H1 (cell line): Measurements from ENCODE around the gene ZNHIT3. TPM values are rescaled to one million over a fixed set of nuclear protein-coding genes. Genes with fewer than 3 reads are reported as not detected.
A peak's percentile ranks its signal among the peaks of the same experiment; 100 is the strongest.

Experiments used
- CTCF ChIA-PET: fragments of 300-600 bp; sonication (Branson Sonifier 250); formaldehyde crosslinking; loops from one replicate; lab custom pipeline; 2021; ENCODE audit not compliant: partially characterized antibody; lab: Charles Lee
- POLR2A ChIA-PET: fragments of 300-600 bp; sonication (Branson Sonifier 250); formaldehyde crosslinking; loops from one replicate; lab custom pipeline; 2021; ENCODE audit warnings: inconsistent platforms; ENCODE audit not compliant: partially characterized antibody; lab: Charles Lee
- DNase-seq, 2 experiments: peaks; one replicate each; pipeline versions ENCODE4 v3.0.0 to v3.0.0-alpha.2; 2010 to 2022; ENCODE audit warnings: low spot score in 2 of 2, low read depth in 1 of 2, mixed read lengths in 1 of 2
- FAIRE-seq: peaks from 2 replicates; lab custom pipeline; 2011; peaks lifted over from hg19 to GRCh38; lab: Jason Lieb, UNC
- H2AFZ ChIP-seq: 2 replicates; pipeline ENCODE4 v1.8.1; 2012; ENCODE audit warnings: low read length, inconsistent platforms
- H2AK5ac ChIP-seq: 2 replicates; pipeline ENCODE4 v1.6.1; 2013; ENCODE audit warnings: low read depth, low read length
- H2BK120ac ChIP-seq: replicated peaks from 2 replicates; pipeline ENCODE3; 2013; ENCODE audit warnings: low read depth, low read length, inconsistent platforms
- H2BK12ac ChIP-seq: 2 replicates; pipeline ENCODE4 v1.6.1; 2013; ENCODE audit warnings: low read depth, low read length
- H2BK15ac ChIP-seq: 2 replicates; pipeline ENCODE4 v1.6.1; 2013; ENCODE audit warnings: low read length
- H2BK20ac ChIP-seq: 2 replicates; pipeline ENCODE4 v1.6.1; 2013; ENCODE audit warnings: low read length
- H2BK5ac ChIP-seq: 2 replicates; pipeline ENCODE4 v1.6.1; 2013; ENCODE audit warnings: low read depth, low read length
- H3K14ac ChIP-seq: 2 replicates; pipeline ENCODE4 v1.6.1; 2013; ENCODE audit warnings: inconsistent platforms; ENCODE audit not compliant: insufficient read length
- H3K18ac ChIP-seq: 2 replicates; pipeline ENCODE4 v1.6.1; 2013; ENCODE audit warnings: low read length; ENCODE audit errors: extremely low read depth
- H3K23ac ChIP-seq: 2 replicates; pipeline ENCODE4 v1.6.1; 2013; ENCODE audit warnings: inconsistent platforms; ENCODE audit not compliant: insufficient read length
- H3K23me2 ChIP-seq: 2 replicates; pipeline ENCODE4 v1.6.1; 2013; ENCODE audit warnings: low read depth, low read length
- H3K27ac ChIP-seq: 2 replicates; pipeline ENCODE4 v1.6.1; 2011; ENCODE audit warnings: low read depth, low read length, inconsistent platforms
- H3K27me3 ChIP-seq, 4 experiments: replicated peaks in 1 of 4; 1 replicate in 1 of 4; 2 replicates in 3 of 4; pipeline versions ENCODE4 v1.6.1 to v1.8.1; 2011 to 2013; ENCODE audit warnings: low read length in 3 of 4, mild to moderate bottlenecking in 3 of 4, inconsistent platforms in 2 of 4, mixed read lengths in 2 of 4, moderate library complexity in 1 of 4; ENCODE audit not compliant: control insufficient read depth in 3 of 4, insufficient read depth in 3 of 4; ENCODE audit errors: extremely low read depth in 1 of 4
- H3K36me3 ChIP-seq, 4 experiments: 2 replicates each; pipeline versions ENCODE4 v1.6.1 to v1.8.1; 2011 to 2013; ENCODE audit warnings: mild to moderate bottlenecking in 4 of 4, low read length in 3 of 4, moderate library complexity in 2 of 4, control low read depth in 1 of 4, inconsistent platforms in 1 of 4; ENCODE audit not compliant: insufficient read depth in 4 of 4, control insufficient read depth in 2 of 4
- H3K4ac ChIP-seq: replicated peaks from 2 replicates; pipeline ENCODE3; 2013; ENCODE audit warnings: low read length, low read depth, mixed read lengths, inconsistent platforms; ENCODE audit not compliant: insufficient read length
- H3K4me1 ChIP-seq, 4 experiments: replicated peaks in 1 of 4; 1 replicate in 1 of 4; 2 replicates in 3 of 4; pipeline versions ENCODE4 v1.6.1 to v1.8.1; 2011 to 2013; ENCODE audit warnings: low read length in 3 of 4, inconsistent platforms in 2 of 4, mixed read lengths in 1 of 4; ENCODE audit not compliant: insufficient read depth in 4 of 4, control insufficient read depth in 3 of 4
- H3K4me2 ChIP-seq, 2 experiments: 2 replicates each; pipeline versions ENCODE4 v1.6.1 to v1.8.1; 2011 to 2013; ENCODE audit warnings: low read depth in 2 of 2, low read length in 2 of 2, control low read depth in 1 of 2, inconsistent platforms in 1 of 2, mild to moderate bottlenecking in 1 of 2; ENCODE audit not compliant: insufficient read depth in 1 of 2
- H3K4me3 ChIP-seq, 4 experiments: fragments of 200-600, 300-600 bp in 1 of 4; sonication (generic), shearing (Covaris generic), sonication (Bioruptor Twin) in 1 of 4; 2 replicates each; pipeline versions ENCODE4 v1.5.1 to v1.8.1; 2011 to 2016; ENCODE audit warnings: low read length in 4 of 4, low read depth in 3 of 4, control low read depth in 2 of 4, inconsistent platforms in 2 of 4, mild to moderate bottlenecking in 2 of 4, mixed read lengths in 1 of 4, moderate library complexity in 1 of 4; ENCODE audit not compliant: insufficient read depth in 2 of 4; ENCODE audit errors: extremely low read depth in 1 of 4
- H3K56ac ChIP-seq: replicated peaks from 2 replicates; pipeline ENCODE3; 2013; ENCODE audit warnings: low read depth, mild to moderate bottlenecking, mixed read lengths, low read length, inconsistent platforms; ENCODE audit not compliant: insufficient read length
- H3K79me1 ChIP-seq: 2 replicates; pipeline ENCODE4 v1.6.1; 2013; ENCODE audit warnings: low read depth, low read length, control low read depth
- H3K79me2 ChIP-seq, 2 experiments: 2 replicates each; pipeline versions ENCODE4 v1.6.1 to v1.8.1; 2012 to 2013; ENCODE audit warnings: low read length in 2 of 2, mild to moderate bottlenecking in 2 of 2, inconsistent platforms in 1 of 2; ENCODE audit not compliant: insufficient read depth in 2 of 2, control insufficient read depth in 1 of 2
- H3K9ac ChIP-seq, 4 experiments: replicated peaks in 1 of 4; 1 replicate in 1 of 4; 2 replicates in 3 of 4; pipeline versions ENCODE4 v1.6.1 to v1.8.1; 2011 to 2013; ENCODE audit warnings: low read depth in 3 of 4, low read length in 3 of 4, control low read depth in 2 of 4, mild to moderate bottlenecking in 2 of 4, moderate library complexity in 2 of 4, inconsistent platforms in 1 of 4; ENCODE audit errors: extremely low read depth in 1 of 4
- H3K9me3 ChIP-seq, 2 experiments: 2 replicates each; pipeline versions ENCODE4 v1.6.1 to v1.8.1; 2012 to 2013; ENCODE audit warnings: mild to moderate bottlenecking in 2 of 2, moderate library complexity in 2 of 2, control low read depth in 1 of 2, inconsistent platforms in 1 of 2, low read depth in 1 of 2, low read length in 1 of 2, mixed read lengths in 1 of 2; ENCODE audit not compliant: insufficient read depth in 2 of 2
- H4K20me1 ChIP-seq, 2 experiments: replicated peaks in 1 of 2; 2 replicates each; pipeline versions ENCODE3 to v1.8.1; 2011 to 2013; ENCODE audit warnings: inconsistent platforms in 2 of 2, low read length in 2 of 2, mild to moderate bottlenecking in 1 of 2; ENCODE audit not compliant: insufficient read depth in 2 of 2, control insufficient read depth in 1 of 2
- H4K5ac ChIP-seq: 2 replicates; pipeline ENCODE4 v1.6.1; 2013; ENCODE audit warnings: low read length, low read depth, mixed read lengths, inconsistent platforms; ENCODE audit not compliant: insufficient read length
- H4K8ac ChIP-seq: 2 replicates; pipeline ENCODE4 v1.8.0; 2013; ENCODE audit warnings: mild to moderate bottlenecking, moderate library complexity, low read length, inconsistent platforms; ENCODE audit not compliant: insufficient read depth; ENCODE audit errors: extremely low read depth
- H4K91ac ChIP-seq: replicated peaks from 2 replicates; pipeline ENCODE3; 2013; ENCODE audit warnings: low read length, mixed read lengths, inconsistent platforms; ENCODE audit not compliant: insufficient read length
- CTBP2 ChIP-seq: IDR thresholded peaks from 2 replicates; pipeline ENCODE4 v1.7.0; 2011; ENCODE audit warnings: borderline replicate concordance, mild to moderate bottlenecking, moderate library complexity, mixed read lengths, low read length; ENCODE audit not compliant: insufficient read depth, insufficient read length
- FOSL1 ChIP-seq: IDR thresholded peaks from 2 replicates; pipeline ENCODE4 v1.6.1; 2011; ENCODE audit warnings: mild to moderate bottlenecking, low read depth, low read length, moderate library complexity; ENCODE audit not compliant: insufficient read depth
- RXRA ChIP-seq: IDR thresholded peaks from 2 replicates; pipeline ENCODE4 v1.6.1; 2011; ENCODE audit warnings: low read depth, mild to moderate bottlenecking, low read length, moderate library complexity; ENCODE audit not compliant: insufficient read depth
- SIN3A ChIP-seq, 2 experiments: IDR thresholded peaks in 1 of 2; conservative IDR thresholded peaks in 1 of 2; 2 replicates each; pipeline ENCODE4 v1.6.1; 2011 to 2012; ENCODE audit warnings: low read length in 2 of 2, improper control_type of control experiment in 1 of 2, low read depth in 1 of 2, mild to moderate bottlenecking in 1 of 2
- SP2 ChIP-seq: IDR thresholded peaks from 2 replicates; pipeline ENCODE4 v1.6.1; 2012; ENCODE audit warnings: mild to moderate bottlenecking, low read length, inconsistent platforms
- WGBS, 2 experiments: shearing (Covaris generic) in 1 of 2; methylation state at CpG; one replicate each; pipeline versions ENCODE4 v1.1.6 to v1.1.7; 2013 to 2015; ENCODE audit warnings: low lambda C conversion rate in 2 of 2, mixed read lengths in 2 of 2, inconsistent platforms in 1 of 2, low coverage in 1 of 2, missing lambda C conversion rate in 1 of 2; ENCODE audit not compliant: insufficient replicate concordance in 2 of 2, insufficient coverage in 1 of 2, insufficient read length in 1 of 2; ENCODE audit errors: extremely low coverage in 1 of 2, missing lambda C conversion rate in 1 of 2; 5-methylcytosine and 5-hydroxymethylcytosine counted together
- polyA plus RNA-seq, 7 experiments: library from polyadenylated mRNA; depleted of rRNA in 3 of 7; stranded (reverse) in 5 of 7; unstranded in 2 of 7; fragments of >200 nt in 5 of 7; fragments of 200-250 nt in 2 of 7; gene quantifications; 1 replicate in 5 of 7; 2 replicates in 1 of 7; 4 replicates in 1 of 7; pipeline versions ENCODE4 v1.2.1 to v1.2.3, GENCODE V29; 2011 to 2013; ENCODE audit warnings: missing spikeins in 2 of 7, mixed read lengths in 2 of 7
- total RNA-seq: library from RNA; stranded (reverse); fragmentation: NEBNext Ultra II Directional; extraction: Animal tissue kit (Norgen Biotek cat#: 25700); gene quantifications from 2 replicates; pipeline ENCODE4 v1.2.1, GENCODE V29; 2021

ZNHIT3 gene
- total and polyA plus RNA-seq, 2 of the 8 experiments (the other 6 are each of a cell fraction or from before 2014, with no cell fraction given), result 59.1 to 147 TPM

DNA sequence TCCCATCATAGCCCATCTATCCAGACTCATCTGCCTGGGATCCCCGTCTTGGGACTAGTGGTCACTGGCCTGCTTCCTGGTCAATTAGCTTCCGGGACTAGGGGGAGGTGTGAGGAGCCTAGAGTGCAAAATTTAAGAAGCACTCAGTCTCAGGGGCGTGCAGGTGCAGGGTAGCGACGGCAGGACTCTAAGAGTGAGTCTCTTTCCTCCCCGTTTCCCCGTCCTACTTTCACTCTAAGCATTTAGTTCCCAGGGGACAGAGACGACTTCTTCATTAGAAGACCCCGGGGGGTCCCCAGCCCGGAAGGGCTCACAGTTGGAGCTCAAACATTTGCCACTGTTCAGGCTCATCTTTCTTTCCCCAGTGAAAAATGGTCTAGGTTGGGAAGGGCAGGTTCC lies 677 bp upstream of the ZNHIT3 start:
- no peak overlapping the region for H3K14ac ChIP-seq
- peak overlapping the region; percentile 57 for H4K5ac ChIP-seq
- H4K20me1 ChIP-seq, result peaks cover 2 to 7% of the 10 kb centered on the region in 2 experiments
- H2AK5ac ChIP-seq, result no peak overlapping the region
- no peak overlapping the region for H2BK12ac ChIP-seq
- no peak overlapping the region for H3K27ac ChIP-seq
- H4K8ac ChIP-seq, result no peak overlapping the region
- H2BK120ac ChIP-seq, result no peak overlapping the region
- peak overlapping the region; percentile 41; the same call in 1 of the 2 replicates for H2BK5ac ChIP-seq
- H2BK20ac ChIP-seq, result 0 out of 2 replicates have a peak overlapping the region, but pooled peaks have one; percentile 29
- H3K79me2 ChIP-seq, result peaks cover 0 to 35% of the 10 kb centered on the region in 2 experiments; a peak in 3 of 4 replicates
- H3K27me3 ChIP-seq, result peaks cover 15 to 31% (median 26%) of the 10 kb centered on the region in 4 experiments
- 0 out of 8 replicates have a peak, but pooled peaks cover 0 to 3% (median 0%) of the 10 kb centered on the region in 4 experiments for H3K36me3 ChIP-seq
- peaks cover 2% of the 10 kb centered on the region; the same call in 1 of the 2 replicates for H3K79me1 ChIP-seq
- POLR2A ChIA-PET, result interaction anchor here (1.1 to 3.2 kb wide), 7 partner anchors 9 to 49 kb away, joined by 3 to 19 read pairs (median 5); partner anchors contain the start of genes MYO19 and PIGW
- no peak for DNase-seq
- no peak for FAIRE-seq
- H3K4me1 ChIP-seq, result peaks cover 0 to 11% (median 9%) of the 10 kb centered on the region in 4 experiments; a peak in 5 of 7 replicates
- H3K4me2 ChIP-seq, result peak overlapping the region; percentile 92 to 96
- peak overlapping the region; percentile 95 for H2AFZ ChIP-seq
- peak overlapping the region in 2 of 4 experiments; percentile 8 to 66; a peak in 1 of 7 replicates for H3K9ac ChIP-seq
- TF ChIP-seq CTBP2 (no peak), SIN3A (conservative IDR thresholded peaks at IDR 0.05 in 1 of 2, IDR thresholded peaks at IDR 0.05 in 1 of 2; ENCODE audit: low read depth in 1 of 2, low read length in 2 of 2) (no peak; a peak in 1 of 4 replicates), RXRA (no peak), SP2 (no peak), FOSL1 (no peak)
- 0 out of 2 replicates have a peak overlapping the region, but pooled peaks have one; percentile 61 for H2BK15ac ChIP-seq
- H3K56ac ChIP-seq, result no peak overlapping the region
- H3K4me3 ChIP-seq, result peak overlapping the region; percentile 73 to 88 (median 85)
- peak overlapping the region; percentile 1 for H3K4ac ChIP-seq
- H3K23ac ChIP-seq, result no peak overlapping the region
- peak overlapping the region; percentile 80 for H3K18ac ChIP-seq
- WGBS, 2 experiments, result 40% methylated on average over 10 of the region's 10 CpGs; no CpG with 5 or more reads in 1 of the 2 experiments
- no peaks in the 10 kb centered on the region for H3K9me3 ChIP-seq
- peak overlapping the region; percentile 14 for H4K91ac ChIP-seq
- peaks cover 7% of the 10 kb centered on the region for H3K23me2 ChIP-seq
- CTCF ChIA-PET, result interaction anchor here (1.0 to 1.4 kb wide), 3 partner anchors 21 to 48 kb away, joined by 3 read pairs; no protein-coding TSS in a partner anchor
